Gastrocnemius medialis (tissue), 4 donors: ENCODE results near the gene CCL19. TPM values are rescaled to one million over a fixed set of nuclear protein-coding genes. Genes with fewer than 3 reads are reported as not detected.

Experiments used
- ATAC-seq, 2 donors: fragments of 150-250 bp; one replicate each; pipeline ENCODE4 v1.9.1; 2016
- DNase-seq, 2 donors: peaks; one replicate each; pipeline ENCODE4 v3.0.0-alpha.2; 2019
- H3K27ac ChIP-seq, 4 donors: fragments of 200-600 bp; sonication (generic); 1 replicate in 1 of 4; 2 replicates in 3 of 4; pipeline ENCODE4 v1.5.1; 2016 to 2018; ENCODE audit warnings: mild to moderate bottlenecking in 2 of 4, moderate library complexity in 1 of 4
- H3K27me3 ChIP-seq, 3 donors: fragments of 200-600 bp; sonication (generic) in 2 of 3; 1 replicate in 1 of 3; 2 replicates in 2 of 3; pipeline versions ENCODE4 v1.5.1 to v1.6.0; 2016 to 2019; ENCODE audit warnings: mild to moderate bottlenecking in 1 of 3, moderate library complexity in 1 of 3
- H3K36me3 ChIP-seq, 2 donors: fragments of 200-600 bp; sonication (generic) in 1 of 2; one replicate each; pipeline ENCODE4 v1.5.1; 2017 to 2018
- H3K4me1 ChIP-seq, 2 donors: fragments of 200-600 bp; sonication (generic) in 1 of 2; one replicate each; pipeline ENCODE4 v1.5.1; 2016 to 2017; ENCODE audit warnings: mild to moderate bottlenecking in 2 of 2
- H3K4me3 ChIP-seq, 4 donors: fragments of 200-600 bp; sonication (generic) in 3 of 4; 1 replicate in 1 of 4; 2 replicates in 3 of 4; pipeline ENCODE4 v1.5.1; 2016 to 2019; ENCODE audit warnings: mild to moderate bottlenecking in 2 of 4
- H3K9me3 ChIP-seq, 3 donors: fragments of 200-600 bp; sonication (generic) in 2 of 3; 1 replicate in 1 of 3; 2 replicates in 2 of 3; pipeline ENCODE4 v1.5.1; 2016 to 2019
- POLR2A ChIP-seq, 2 donors: fragments of 450-650 bp; IDR thresholded peaks; one replicate each; pipeline ENCODE4 v1.6.1; 2017; ENCODE audit warnings: antibody characterized with exemption in 2 of 2, mild to moderate bottlenecking in 2 of 2, moderate library complexity in 2 of 2
- in situ Hi-C, 4 donors: fragments of 200-750 bp; cut with MboI; loops; one replicate each; pipeline versions ENCODE4 v1.15.0 to v1.8.0; 2017; ENCODE audit warnings: low sequenced_read_pairs in 4 of 4
- intact Hi-C: fragments of 100-400 bp; cut with DNase I; formaldehyde crosslinking; loops from one replicate; pipeline ENCODE4 v1.15.1; 2023; ENCODE audit warnings: low total_unique reads
- total RNA-seq, 4 donors: library from RNA; depleted of rRNA; stranded (reverse); fragments of >200 nt; gene quantifications; one replicate each; pipeline versions ENCODE4 v1.1.0 to v1.2.3, GENCODE V29; 2016
- TF ChIP-seq, protein P1 (sequence below), 5 experiments: fragments of 450-650 bp in 3 of 5; fragments of 200-600 bp in 2 of 5; sonication (generic) in 2 of 5; IDR thresholded peaks in 4 of 5; conservative IDR thresholded peaks in 1 of 5; 1 replicate in 4 of 5; 2 replicates in 1 of 5; pipeline ENCODE4 v1.5.1; 2016 to 2019; ENCODE audit warnings: antibody characterized with exemption in 5 of 5, mild to moderate bottlenecking in 3 of 5, moderate library complexity in 3 of 5

The CCL19 gene
- total RNA-seq, 4 donors from 2014 or later, result not detected

DNA sequence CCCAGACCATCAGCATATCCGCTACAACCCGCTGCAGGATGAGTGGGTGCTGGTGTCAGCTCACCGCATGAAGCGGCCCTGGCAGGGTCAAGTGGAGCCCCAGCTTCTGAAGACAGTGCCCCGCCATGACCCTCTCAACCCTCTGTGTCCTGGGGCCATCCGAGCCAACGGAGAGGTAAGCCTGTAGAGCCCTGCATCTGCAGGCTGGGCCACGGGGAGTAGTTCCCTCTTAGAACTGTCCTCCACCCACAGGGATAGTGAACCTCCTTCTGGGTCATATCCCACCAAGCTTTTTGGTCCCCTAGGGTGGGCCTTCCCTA, 44.0 kb downstream of the CCL19 start:
- Histone ChIP-seq H3K27ac (peak overlapping the region; percentile 88 to 94 (median 90)), H3K36me3 (peaks cover 0 to 14% of the 10 kb centered on the region in 2 donors), H3K4me3 (peak overlapping the region; percentile 67 to 85 (median 81)), H3K27me3 (no peaks in the 10 kb centered on the region), H3K9me3 (no peaks in the 10 kb centered on the region), H3K4me1 (peaks cover 30 to 32% of the 10 kb centered on the region in 2 donors)
- in situ Hi-C loops, result loop anchor here in 1 of 4 donors (10.0 kb wide), 1 partner anchor 58 kb away; no protein-coding TSS in a partner anchor
- TF ChIP-seq, protein P1, sequence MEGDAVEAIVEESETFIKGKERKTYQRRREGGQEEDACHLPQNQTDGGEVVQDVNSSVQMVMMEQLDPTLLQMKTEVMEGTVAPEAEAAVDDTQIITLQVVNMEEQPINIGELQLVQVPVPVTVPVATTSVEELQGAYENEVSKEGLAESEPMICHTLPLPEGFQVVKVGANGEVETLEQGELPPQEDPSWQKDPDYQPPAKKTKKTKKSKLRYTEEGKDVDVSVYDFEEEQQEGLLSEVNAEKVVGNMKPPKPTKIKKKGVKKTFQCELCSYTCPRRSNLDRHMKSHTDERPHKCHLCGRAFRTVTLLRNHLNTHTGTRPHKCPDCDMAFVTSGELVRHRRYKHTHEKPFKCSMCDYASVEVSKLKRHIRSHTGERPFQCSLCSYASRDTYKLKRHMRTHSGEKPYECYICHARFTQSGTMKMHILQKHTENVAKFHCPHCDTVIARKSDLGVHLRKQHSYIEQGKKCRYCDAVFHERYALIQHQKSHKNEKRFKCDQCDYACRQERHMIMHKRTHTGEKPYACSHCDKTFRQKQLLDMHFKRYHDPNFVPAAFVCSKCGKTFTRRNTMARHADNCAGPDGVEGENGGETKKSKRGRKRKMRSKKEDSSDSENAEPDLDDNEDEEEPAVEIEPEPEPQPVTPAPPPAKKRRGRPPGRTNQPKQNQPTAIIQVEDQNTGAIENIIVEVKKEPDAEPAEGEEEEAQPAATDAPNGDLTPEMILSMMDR (IDR thresholded peaks at IDR 0.05 in 4 of 5, conservative IDR thresholded peaks at IDR 0.05 in 1 of 5), result no peak
- TF ChIP-seq POLR2A (IDR thresholded peaks at IDR 0.05), result no peak
- intact Hi-C loops, result no loop called here
- no peak for ATAC-seq
- no peak for DNase-seq

DNA sequence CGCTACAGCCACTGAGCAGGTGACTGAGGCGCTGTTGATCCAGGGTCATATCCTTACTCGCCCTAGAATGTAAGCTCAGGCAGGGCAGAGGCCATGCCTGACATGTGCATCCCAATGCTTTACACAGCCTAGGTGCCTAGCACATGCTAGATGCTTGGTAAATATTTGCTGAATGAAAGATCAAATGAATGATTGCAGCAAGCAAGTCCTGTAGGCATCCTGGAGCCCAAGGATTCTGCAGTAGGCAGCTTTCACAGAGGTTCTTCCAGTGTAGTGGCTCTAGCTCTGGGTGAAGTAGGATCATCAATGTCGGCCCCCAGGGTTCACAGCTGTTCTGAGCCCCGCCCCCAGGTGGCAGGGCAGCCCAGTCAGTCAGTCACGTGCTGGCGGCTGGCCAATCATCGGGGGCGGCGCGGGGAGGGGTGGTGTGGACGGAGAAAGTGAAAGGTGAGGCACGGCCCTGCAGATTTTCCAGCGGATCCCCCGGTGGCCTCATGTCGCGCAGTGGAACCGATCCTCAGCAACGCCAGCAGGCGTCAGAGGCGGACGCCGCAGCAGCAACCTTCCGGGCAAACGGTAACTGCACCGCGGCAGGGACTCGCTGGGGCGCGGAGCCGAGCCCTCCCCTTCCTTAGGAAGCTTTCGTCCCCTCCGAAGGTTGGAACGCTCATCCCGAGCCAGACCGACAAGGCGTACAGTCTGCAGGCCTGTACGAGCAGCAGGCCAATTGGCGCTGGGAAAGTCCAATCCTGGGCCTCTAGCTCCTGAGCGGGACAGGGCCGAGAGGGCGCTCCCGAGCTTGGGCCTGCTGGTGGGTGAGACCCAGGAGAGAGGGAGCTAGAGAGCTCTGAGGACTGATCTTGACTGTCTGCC, 44.6 kb downstream of the CCL19 start, which contains the start of gene GALT:
GALT (plus strand) TSS at position 465 of the 873 bp plus-strand sequence; CDS start at position 495, 30 bp downstream.
- peak within 1 kb of the TSS; percentile 88 to 94 (median 90) for H3K27ac ChIP-seq
- H3K4me3 ChIP-seq, result peak within 1 kb of the TSS; percentile 67 to 85 (median 81)
- in situ Hi-C loops (loop anchor here in 1 of 4 donors (10.0 kb wide), 1 partner anchor 58 kb away; no protein-coding TSS in a partner anchor), intact Hi-C loops (loop anchor here (1.0 kb wide), 1 partner anchor 55 kb away; no protein-coding TSS in a partner anchor)
- no peaks in the 10 kb centered on the region for H3K9me3 ChIP-seq
- peaks cover 30% of the 10 kb centered on the region in 2 donors for H3K4me1 ChIP-seq
- peak; percentile 76 to 80 for ATAC-seq
- peak; percentile 85 to 92 for DNase-seq
- TF ChIP-seq, protein P1 (IDR thresholded peaks at IDR 0.05 in 4 of 5, conservative IDR thresholded peaks at IDR 0.05 in 1 of 5), result peak; percentile 15 to 65 (median 39)
- TF ChIP-seq POLR2A (IDR thresholded peaks at IDR 0.05), result peak; percentile 30 to 55
- no peaks in the 10 kb centered on the region for H3K27me3 ChIP-seq
- H3K36me3 ChIP-seq, result peaks cover 0 to 14% of the 10 kb centered on the region in 2 donors

DNA sequence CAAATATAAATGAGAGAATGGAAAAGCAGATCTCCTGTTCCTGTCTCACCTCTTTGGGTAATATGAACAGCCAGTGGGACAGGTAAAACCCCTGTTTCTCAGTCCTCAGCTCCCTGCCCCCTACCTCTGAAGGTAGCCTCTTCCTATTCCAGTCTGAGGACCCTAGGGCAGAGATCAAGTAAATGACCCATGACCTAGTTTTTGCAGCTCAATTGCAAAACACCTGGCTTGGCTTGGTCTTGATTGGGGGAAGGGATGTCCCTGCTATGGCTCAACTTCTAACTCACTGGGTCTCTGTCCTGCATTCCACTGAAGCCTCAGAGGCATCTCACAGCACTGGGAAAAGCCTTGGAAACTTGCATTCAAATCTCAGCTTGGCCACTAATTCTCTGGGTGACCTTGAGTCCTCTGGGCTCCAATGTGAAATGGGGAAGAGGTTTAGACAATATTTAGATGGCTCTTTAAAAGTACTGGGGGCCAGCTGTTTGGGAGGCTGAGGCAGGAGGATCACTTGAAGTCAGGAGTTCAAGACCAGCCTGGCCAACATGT, 46.2 kb downstream of the CCL19 start:
- Histone ChIP-seq H3K4me3 (no peak overlapping the region), H3K4me1 (peaks cover 22 to 30% of the 10 kb centered on the region in 2 donors), H3K27me3 (no peaks in the 10 kb centered on the region), H3K27ac (peak overlapping the region in 1 of 4 donors; percentile 39), H3K9me3 (no peaks in the 10 kb centered on the region), H3K36me3 (peaks cover 0 to 13% of the 10 kb centered on the region in 2 donors)
- no peak for ATAC-seq
- in situ Hi-C loops (loop anchor here in 1 of 4 donors (10.0 kb wide), 1 partner anchor 60 kb away; no protein-coding TSS in a partner anchor), intact Hi-C loops (no loop called here)
- no peak for TF ChIP-seq POLR2A (IDR thresholded peaks at IDR 0.05)
- TF ChIP-seq, protein P1 (IDR thresholded peaks at IDR 0.05 in 4 of 5, conservative IDR thresholded peaks at IDR 0.05 in 1 of 5), result no peak
- DNase-seq, result no peak

DNA sequence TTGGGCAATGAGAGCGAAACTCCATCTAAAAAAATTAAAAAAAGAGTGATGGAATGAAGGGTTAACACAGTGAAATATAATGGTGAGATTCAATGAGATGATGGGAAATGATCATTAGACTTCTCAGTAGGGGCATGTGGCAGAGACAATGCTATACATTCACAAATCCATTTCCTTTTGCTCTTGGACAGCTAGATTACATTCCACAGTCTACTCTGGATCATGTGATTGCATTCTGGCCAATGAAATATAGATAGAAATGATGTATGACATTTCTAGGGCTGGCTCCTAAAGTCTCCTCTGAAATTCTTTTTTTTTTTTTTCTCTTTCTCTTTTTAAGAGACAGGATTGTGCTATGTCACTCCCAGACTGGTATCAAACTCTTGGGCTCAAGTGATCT, 48.4 kb downstream of the CCL19 start:
- no peak for ATAC-seq
- in situ Hi-C loops, result loop anchor here in 1 of 4 donors (10.0 kb wide), 1 partner anchor 62 kb away; no protein-coding TSS in a partner anchor
- no peak for DNase-seq
- Histone ChIP-seq H3K36me3 (no peaks in the 10 kb centered on the region), H3K4me3 (no peak overlapping the region), H3K9me3 (no peaks in the 10 kb centered on the region), H3K4me1 (peaks cover 22 to 25% of the 10 kb centered on the region in 2 donors), H3K27ac (no peak overlapping the region), H3K27me3 (no peaks in the 10 kb centered on the region)
- no peak for TF ChIP-seq POLR2A (IDR thresholded peaks at IDR 0.05)
- TF ChIP-seq, protein P1 (IDR thresholded peaks at IDR 0.05 in 4 of 5, conservative IDR thresholded peaks at IDR 0.05 in 1 of 5), result no peak
- intact Hi-C loops, result no loop called here

Other genes with a start within 250 kb of the CCL19 start
- 10 to 100 TPM; 29.5 to 58.4 (median 41.8) TPM for gene FAM219A, start 232.7 kb downstream of the CCL19 start, total RNA-seq
- under 1 TPM in 1 of 4 donors, not detected in 3; 0.49 TPM for gene DNAI1, start 232.5 kb downstream of the CCL19 start, total RNA-seq
- under 1 TPM in 1 of 4 donors, not detected in 3; 0.65 TPM for gene ENHO, start 168.3 kb downstream of the CCL19 start, total RNA-seq
- gene CNTFR, start 101.6 kb downstream of the CCL19 start, total RNA-seq, result 100 to 1,000 TPM in 3 of 4 donors, 10 to 100 TPM in 1; 19.7 to 146 (median 118) TPM
- gene RPP25L, start 79.2 kb downstream of the CCL19 start, total RNA-seq, result 100 to 1,000 TPM in 2 of 4 donors, 10 to 100 TPM in 2; 53.7 to 138 (median 97.2) TPM
- 100 to 1,000 TPM in 2 of 4 donors, 10 to 100 TPM in 2; 62.8 to 174 (median 105) TPM for gene DCTN3, start 70.8 kb downstream of the CCL19 start, total RNA-seq
- not detected for gene ARID3C, start 62.2 kb downstream of the CCL19 start, total RNA-seq
- 10 to 100 TPM; 18.9 to 35.7 (median 27.4) TPM for gene SIGMAR1, start 53.5 kb downstream of the CCL19 start, total RNA-seq
- gene GALT, start 44.6 kb downstream of the CCL19 start, total RNA-seq, result 10 to 100 TPM in 3 of 4 donors, 1 to 10 TPM in 1; 8.1 to 23.6 (median 20.0) TPM
- 10 to 100 TPM in 2 of 4 donors, 1 to 10 TPM in 2; 3.3 to 15.3 (median 11.6) TPM for gene IL11RA, start 39.1 kb downstream of the CCL19 start, total RNA-seq
- gene CCL27, start 28.6 kb downstream of the CCL19 start, total RNA-seq, result 1 to 10 TPM in 1 of 4 donors, not detected in 3; 1.7 TPM
- gene CCL21, start 18.9 kb upstream of the CCL19 start, total RNA-seq, result 1 to 10 TPM in 1 of 4 donors, under 1 TPM in 2, not detected in 1; 0.87 to 1.9 (median 0.91) TPM